Motor neuron (in vitro differentiated cells): ENCODE results near the gene POLR3G. TPM values are rescaled to one million over a fixed set of nuclear protein-coding genes. Genes with fewer than 3 reads are reported as not detected.

Experiments
- ATAC-seq, 8 experiments: fragments of 200-7000 bp; cut with Tn5 transposase; replicated peaks in 6 of 8; 2 replicates each; pipeline ENCODE4 v1.8.0; 2021; ENCODE audit warnings: mild to moderate bottlenecking in 8 of 8, moderate library complexity in 8 of 8
- H3K27ac ChIP-seq, 2 donors: fragments of 250-450 bp; sonication (Bioruptor Pico); 2 replicates each; pipeline ENCODE4 v1.9.0; 2021; ENCODE audit warnings: antibody characterized with exemption in 2 of 2, mild to moderate bottlenecking in 2 of 2, moderate library complexity in 1 of 2
- H3K4me1 ChIP-seq, 2 donors: fragments of 250-450 bp; sonication (Bioruptor Pico); replicated peaks in 1 of 2; 2 replicates each; pipeline ENCODE4 v1.6.1; 2021; ENCODE audit warnings: antibody characterized with exemption in 2 of 2, mild to moderate bottlenecking in 2 of 2, moderate library complexity in 1 of 2
- H3K4me3 ChIP-seq, 5 donors: fragments of 250-450 bp; sonication (Bioruptor Pico); 2 replicates each; pipeline ENCODE4 v1.9.0; 2021; ENCODE audit warnings: antibody characterized with exemption in 5 of 5, mild to moderate bottlenecking in 5 of 5, moderate library complexity in 4 of 5
- WGBS, 10 experiments: fragments of 450-650 bp; shearing (Covaris generic); methylation state at CpG; one replicate each; pipeline ENCODE4 v1.0.0; 2022; 5-methylcytosine and 5-hydroxymethylcytosine counted together
- in situ Hi-C, 9 experiments: fragments of 400-800 bp; cut with MboI; loops; one replicate each; pipeline ENCODE4 v1.15.0; 2021; ENCODE audit warnings: low sequenced_read_pairs in 9 of 9, low pct_unique_long_range_greater_than_20kb in 2 of 9; ENCODE audit not compliant: unreplicated experiment in 9 of 9
- total RNA-seq, 8 experiments: library from RNA; unstranded; fragments of 300-600 nt; gene quantifications; 2 replicates each; pipeline versions ENCODE4 v1.2.3 to v1.2.4, GENCODE V29; 2022

Gene POLR3G
- 10 to 100 TPM in 2 of 8 experiments, 1 to 10 TPM in 6; 2.0 to 19.8 (median 3.2) TPM for total RNA-seq

- peak within 1 kb of the TSS; percentile 55 to 87 (median 64) for H3K4me3 ChIP-seq
- 0 to 20% (median 0%) methylated on average over 1 to 9 of the region's 73 CpGs; no CpG with 5 or more reads in 5 of the 10 experiments for WGBS, 10 experiments
- ATAC-seq = peak; percentile 78 to 87 (median 85)
- in situ Hi-C loops = loop anchor here in 1 of 9 experiments (25.0 kb wide), 1 partner anchor 138 kb away; no protein-coding TSS in a partner anchor
- H3K27ac ChIP-seq = peak within 1 kb of the TSS; percentile 67 to 81
- H3K4me1 ChIP-seq = peaks cover 7 to 21% of the 10 kb centered on the region in 2 donors
These were observed at the start of gene POLR3G, which contains the start of gene MBLAC2 for GRCh38 chr5:90474235-90475107. POLR3G (plus strand) TSS chr5:90474864; CDS start chr5:90485568, 10,704 bp downstream. MBLAC2 (minus strand) TSS chr5:90474771; CDS start chr5:90474292, 479 bp downstream.

GRCh38 chr5:90434116-90434714, 40.4 kb upstream of the POLR3G start:
- Histone ChIP-seq H3K4me3 (no peak overlapping the region), H3K27ac (no peak overlapping the region), H3K4me1 (no peaks in the 10 kb centered on the region)
- in situ Hi-C loops = loop anchor here in 3 of 9 experiments (25.0 kb wide), 1 partner anchor 353 kb away; no protein-coding TSS in a partner anchor
- WGBS, 10 experiments = 0 to 100% (median 71%) methylated on average over 1 to 5 of the region's 5 CpGs
- ATAC-seq = peak in 5 of 8 experiments; percentile 52 to 96 (median 86)

DNA sequence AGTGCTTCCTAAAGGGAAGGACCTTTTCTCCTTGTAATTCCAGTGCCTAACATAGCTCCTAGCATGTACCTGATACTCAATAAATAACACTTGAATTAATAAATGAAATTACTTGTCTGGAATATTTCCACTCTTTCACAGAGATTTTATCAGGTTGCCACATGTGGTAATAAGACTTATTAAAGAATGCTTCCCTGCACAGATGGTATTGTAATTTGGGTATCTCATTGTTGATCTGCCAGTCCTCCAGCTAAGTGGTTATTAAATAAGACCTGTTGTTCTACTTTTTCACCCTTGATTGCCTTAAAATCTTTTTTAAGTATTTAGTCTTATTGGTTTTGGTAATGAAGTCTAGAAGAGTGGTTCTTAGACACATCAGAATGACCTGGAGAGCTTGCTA, 37.0 kb upstream of the POLR3G start:
- ATAC-seq = no peak
- Histone ChIP-seq H3K4me3 (no peak overlapping the region), H3K27ac (no peak overlapping the region), H3K4me1 (no peaks in the 10 kb centered on the region)
- in situ Hi-C loops = loop anchor here in 3 of 9 experiments (25.0 kb wide), 1 partner anchor 350 kb away; no protein-coding TSS in a partner anchor

DNA sequence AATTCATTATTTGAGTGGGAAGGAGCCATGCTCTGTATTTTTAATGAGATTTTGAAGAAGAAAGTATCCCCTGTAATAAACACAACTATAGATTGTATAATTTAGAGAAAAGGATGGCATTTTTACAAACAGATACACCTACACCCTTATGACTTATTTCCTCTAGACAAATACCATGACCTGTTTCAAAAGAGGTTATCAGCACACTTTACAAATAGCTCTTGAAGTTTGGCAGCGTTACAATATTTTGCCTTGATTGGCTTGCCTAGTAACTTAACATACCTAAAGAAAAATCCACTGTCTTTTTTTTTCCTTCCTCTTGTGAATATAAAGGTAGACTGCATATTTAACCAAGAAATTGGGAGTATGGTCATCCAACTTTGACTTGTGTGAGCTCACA, 36.6 kb upstream of the POLR3G start:
- Histone ChIP-seq H3K4me3 (no peak overlapping the region), H3K27ac (no peak overlapping the region), H3K4me1 (no peaks in the 10 kb centered on the region)
- in situ Hi-C loops = loop anchor here in 3 of 9 experiments (25.0 kb wide), 1 partner anchor 349 kb away; no protein-coding TSS in a partner anchor
- WGBS, 10 experiments = 29 to 100% (median 51%) methylated on average over 1 of the region's 1 CpG; no CpG with 5 or more reads in 4 of the 10 experiments
- no peak for ATAC-seq

GRCh38 chr5:90440644-90441043, 34.0 kb upstream of the POLR3G start:
- WGBS, 10 experiments = 0 to 80% (median 57%) methylated on average over 1 to 2 of the region's 2 CpGs; no CpG with 5 or more reads in 2 of the 10 experiments
- ATAC-seq = no peak
- in situ Hi-C loops = loop anchor here in 3 of 9 experiments (25.0 kb wide), 1 partner anchor 347 kb away; no protein-coding TSS in a partner anchor
- Histone ChIP-seq H3K27ac (no peak overlapping the region), H3K4me3 (no peak overlapping the region), H3K4me1 (no peaks in the 10 kb centered on the region)

DNA sequence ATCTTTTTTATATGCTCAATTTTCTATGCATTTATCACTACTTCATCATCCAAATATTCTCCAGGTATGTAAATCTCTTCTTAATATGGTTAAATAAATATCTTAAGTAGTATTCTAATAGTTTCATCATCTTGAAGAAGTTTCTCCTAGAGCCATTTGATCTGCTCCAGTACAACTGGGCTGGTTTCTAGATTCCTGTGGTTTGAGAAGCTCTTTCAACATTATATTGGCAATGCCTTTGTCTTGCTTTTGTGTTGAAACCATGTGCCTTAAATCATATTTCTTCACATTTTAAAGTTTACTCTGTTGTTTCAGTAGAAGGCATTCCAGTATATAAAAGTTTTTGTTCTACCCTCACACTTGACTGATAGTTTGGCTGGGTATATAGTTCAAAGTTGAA, 27.7 kb upstream of the POLR3G start:
- in situ Hi-C loops = loop anchor here in 3 of 9 experiments (25.0 kb wide), 1 partner anchor 340 kb away; no protein-coding TSS in a partner anchor
- Histone ChIP-seq H3K4me3 (no peak overlapping the region), H3K4me1 (no peaks in the 10 kb centered on the region), H3K27ac (no peak overlapping the region)
- ATAC-seq = no peak

DNA sequence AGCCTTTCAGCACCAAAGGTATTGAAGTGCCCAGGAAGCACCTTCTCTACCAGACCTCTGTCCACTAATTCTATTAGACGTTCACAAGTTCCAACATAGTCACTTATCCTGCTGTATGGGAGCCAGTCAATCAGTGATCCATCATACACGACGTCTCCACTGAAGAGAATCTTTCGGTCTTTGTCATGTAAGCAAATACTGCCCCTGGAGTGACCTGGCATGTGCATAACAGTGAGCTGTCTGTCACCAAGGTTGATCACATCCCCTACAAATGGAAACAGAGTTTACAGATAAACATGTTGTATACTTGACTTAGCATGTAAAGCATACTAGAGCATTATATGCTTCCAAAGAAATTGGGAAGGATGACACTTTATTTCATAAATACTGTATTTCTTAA, 13.4 kb upstream of the POLR3G start:
- no peak overlapping the region for H3K4me3 ChIP-seq
- WGBS, 10 experiments = 0 to 100% (median 18%) methylated on average over 1 to 4 of the region's 4 CpGs; no CpG with 5 or more reads in 5 of the 10 experiments
- peak in 3 of 8 experiments; percentile 49 to 73 (median 72) for ATAC-seq
- H3K27ac ChIP-seq = no peak overlapping the region
- in situ Hi-C loops = loop anchor here in 1 of 9 experiments (25.0 kb wide), 1 partner anchor 151 kb away; no protein-coding TSS in a partner anchor
- H3K4me1 ChIP-seq = peaks cover 0 to 8% of the 10 kb centered on the region in 2 donors

- ATAC-seq = peak in 3 of 8 experiments; percentile 0 to 2 (median 0)
- peak overlapping the region; percentile 55 to 87 (median 64) for H3K4me3 ChIP-seq
- no peak overlapping the region for H3K27ac ChIP-seq
- H3K4me1 ChIP-seq = peaks cover 7 to 21% of the 10 kb centered on the region in 2 donors
- WGBS, 10 experiments = 0 to 54% (median 22%) methylated on average over 2 to 9 of the region's 9 CpGs; no CpG with 5 or more reads in 1 of the 10 experiments
- in situ Hi-C loops = loop anchor here in 1 of 9 experiments (25.0 kb wide), 1 partner anchor 139 kb away; no protein-coding TSS in a partner anchor
These were observed 1.8 kb upstream of the POLR3G start for GRCh38 chr5:90472783-90473395.

DNA sequence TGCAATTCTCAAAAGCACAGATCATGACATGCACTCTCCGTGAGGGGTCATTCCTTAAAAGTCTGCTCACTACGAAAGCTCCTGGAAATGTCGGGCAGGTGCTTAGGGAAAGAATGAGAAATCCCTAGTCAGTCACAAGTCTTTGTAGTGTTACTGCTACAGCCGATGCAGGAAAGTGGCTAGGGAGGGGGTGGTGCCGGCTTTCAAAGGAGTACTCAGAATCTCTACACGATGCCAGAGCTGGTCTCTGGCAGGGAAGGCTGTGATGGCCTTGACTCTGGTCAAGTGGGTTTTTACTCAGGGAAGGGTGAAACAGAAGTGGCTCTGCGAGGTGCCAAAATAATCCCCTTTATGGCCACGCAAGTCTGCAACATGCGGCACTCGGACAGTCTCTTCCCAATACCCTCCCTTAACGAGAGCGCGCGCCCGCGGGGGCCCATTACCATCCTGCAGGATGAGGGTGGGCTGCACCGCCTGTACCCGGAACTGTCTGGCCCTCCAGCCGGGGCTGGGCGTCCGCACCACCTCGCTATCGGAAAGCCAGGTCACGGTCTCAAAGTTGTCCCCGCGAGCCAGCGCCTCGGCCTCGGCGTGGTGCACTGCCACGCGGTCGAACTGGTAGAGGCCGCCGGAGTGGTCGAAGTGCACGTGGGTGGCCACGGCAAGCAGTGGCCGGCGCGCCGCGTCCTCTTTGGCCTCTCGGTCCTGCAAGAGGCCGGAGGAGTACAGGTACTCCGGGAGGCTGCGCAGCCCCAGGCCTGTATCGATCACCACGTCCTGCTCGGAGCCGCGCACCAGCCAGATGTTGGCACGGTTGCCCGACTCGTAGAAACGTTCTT, 1.0 kb upstream of the POLR3G start:
- ATAC-seq = peak; percentile 17 to 44 (median 41)
- Histone ChIP-seq H3K4me1 (peaks cover 7 to 21% of the 10 kb centered on the region in 2 donors), H3K27ac (peak overlapping the region; percentile 67 to 81), H3K4me3 (peak overlapping the region; percentile 55 to 87 (median 64))
- 0 to 3% (median 1%) methylated on average over 2 to 21 of the region's 56 CpGs; no CpG with 5 or more reads in 3 of the 10 experiments for WGBS, 10 experiments
- in situ Hi-C loops = loop anchor here in 1 of 9 experiments (25.0 kb wide), 1 partner anchor 139 kb away; no protein-coding TSS in a partner anchor

DNA sequence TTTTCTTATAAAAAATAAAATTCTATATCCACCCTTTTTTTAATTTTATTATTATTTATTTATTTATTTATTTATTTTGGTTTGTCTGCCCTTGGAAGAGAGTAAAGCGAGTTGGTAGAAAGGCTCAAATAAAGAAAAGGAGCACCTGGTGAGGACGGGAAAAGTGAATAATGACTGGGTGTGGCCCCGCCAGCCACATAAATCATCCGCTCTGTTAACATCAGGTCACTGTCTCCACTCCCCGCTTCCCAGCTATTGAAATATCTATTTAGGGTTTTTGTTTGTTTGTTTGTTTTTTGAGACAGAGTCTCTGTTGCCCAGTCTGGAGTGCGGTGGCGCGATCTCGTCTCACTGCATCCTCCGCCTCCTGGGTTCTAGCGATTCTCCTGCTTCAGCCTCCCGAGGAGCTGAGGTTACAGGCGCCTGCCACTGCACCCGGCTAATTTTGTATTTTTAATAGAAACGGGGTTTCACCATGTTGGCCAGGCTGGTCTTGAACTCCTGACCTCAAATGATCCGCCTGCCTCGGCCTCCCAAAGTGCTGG, 844 bp downstream of the POLR3G start:
- peaks cover 7 to 21% of the 10 kb centered on the region in 2 donors for H3K4me1 ChIP-seq
- H3K4me3 ChIP-seq = peak overlapping the region; percentile 55 to 87 (median 64)
- 6 to 78% (median 34%) methylated on average over 2 to 13 of the region's 17 CpGs; no CpG with 5 or more reads in 1 of the 10 experiments for WGBS, 10 experiments
- in situ Hi-C loops = no loop called here
- no peak overlapping the region for H3K27ac ChIP-seq
- ATAC-seq = no peak

- Histone ChIP-seq H3K27ac (no peak overlapping the region), H3K4me1 (peaks cover 7 to 16% of the 10 kb centered on the region in 2 donors), H3K4me3 (no peak overlapping the region)
- ATAC-seq = no peak
- 29 to 100% (median 67%) methylated on average over 1 to 3 of the region's 3 CpGs for WGBS, 10 experiments
- in situ Hi-C loops = no loop called here
These were observed 1.7 kb downstream of the POLR3G start for GRCh38 chr5:90476391-90476790.
